ENCODE data around the gene PAPPA.

GRCh38 chr9:116238225-116238624 is 84.6 kb downstream of the PAPPA start:
- TF ChIP-seq CTCF (IDR thresholded peaks at IDR 0.05), result no peak
- no peak for TF ChIP-seq POLR2A (IDR thresholded peaks at IDR 0.05)

All from adrenal gland (tissue), 5 donors.